ENCODE data around the gene FAM209B.
A peak's percentile ranks its signal among the peaks of the same experiment; 100 is the strongest.
"Not testable (repeated sequence)": the region's sequence is repeated elsewhere in the genome, so short reads cannot be mapped to it uniquely, and the experiment has no call there.

FAM209B gene

DNA sequence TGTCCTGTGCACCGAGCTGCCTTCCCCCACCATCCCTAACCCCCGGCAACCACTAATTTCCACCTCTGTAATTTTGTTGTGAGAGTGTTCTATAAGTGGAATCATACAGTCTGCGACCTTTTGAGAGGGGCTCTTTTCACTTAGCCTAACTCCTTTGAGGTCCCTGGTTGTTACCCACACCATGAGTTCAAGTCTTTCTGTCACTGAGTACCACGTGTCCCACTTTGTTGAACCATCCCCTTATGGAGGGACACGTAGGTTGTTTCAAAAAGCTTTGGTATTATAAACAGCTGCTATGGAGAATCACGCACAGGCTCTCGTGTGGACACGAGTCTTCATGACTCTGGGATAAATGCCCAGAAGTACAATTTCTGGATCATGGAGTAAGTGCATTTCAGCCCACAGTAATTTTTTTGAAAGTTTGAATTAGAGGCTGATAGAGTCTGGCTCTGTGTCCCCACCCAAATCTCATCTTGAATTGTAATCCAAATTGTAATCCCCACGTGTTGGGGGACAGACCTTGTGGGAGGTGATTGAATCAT, 9.5 kb downstream of the FAM209B start:
- DNase-seq: no peak

DNA sequence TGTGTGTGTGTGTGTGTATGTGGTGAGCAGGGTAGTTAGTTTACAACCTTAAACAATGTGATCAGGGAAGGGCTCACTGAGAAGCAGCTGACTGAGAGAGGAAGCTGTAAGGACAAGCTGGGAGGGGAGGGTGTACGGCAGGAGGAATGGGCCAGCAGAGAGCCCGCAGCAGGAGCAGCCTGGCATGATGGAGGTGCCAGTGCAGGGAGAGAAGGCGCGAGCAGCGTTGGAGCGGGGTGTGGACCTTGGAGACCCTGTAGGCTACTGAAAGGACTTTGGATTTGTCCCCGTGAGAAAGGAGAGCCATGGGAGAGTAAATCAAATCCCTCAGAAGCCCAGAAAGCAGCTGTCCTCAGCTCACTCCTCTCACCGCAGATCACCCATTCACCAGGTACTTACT, 18.5 kb downstream of the FAM209B start:
- DNase-seq: no peak

DNA sequence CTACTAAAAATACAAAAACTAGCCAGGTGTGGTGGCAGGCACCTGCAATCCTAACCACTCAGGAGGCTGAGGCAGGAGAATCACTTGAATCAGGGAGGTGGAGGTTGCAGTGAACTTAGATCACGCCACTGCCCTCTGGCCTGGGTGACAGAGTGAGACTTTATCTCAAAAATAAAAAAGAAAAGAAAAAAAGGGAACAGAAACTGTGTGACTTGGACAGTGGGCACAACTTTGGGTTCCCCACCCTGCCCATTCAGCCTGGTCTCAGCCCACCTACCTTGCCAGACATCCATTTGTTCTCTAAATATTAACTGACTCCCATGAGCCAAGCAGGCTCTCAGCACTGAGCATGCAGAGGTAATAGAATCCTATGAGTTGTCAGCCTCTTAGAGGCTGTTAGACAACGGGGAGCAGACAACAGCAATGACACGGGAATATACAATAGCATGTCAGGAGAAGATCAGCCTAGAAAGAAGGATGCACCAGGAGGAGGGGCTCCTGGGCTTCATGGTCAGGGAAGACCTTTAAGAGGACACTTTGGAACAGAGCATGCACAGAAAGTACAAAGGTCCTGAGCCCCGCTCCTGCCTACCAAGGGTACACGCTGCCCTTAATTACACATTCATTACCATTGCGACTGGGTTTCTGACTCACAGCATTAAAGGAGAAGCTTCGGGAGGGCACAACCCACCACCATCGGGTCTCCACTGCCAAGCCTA, 20.0 kb downstream of the FAM209B start:
- no peak for DNase-seq

DNA sequence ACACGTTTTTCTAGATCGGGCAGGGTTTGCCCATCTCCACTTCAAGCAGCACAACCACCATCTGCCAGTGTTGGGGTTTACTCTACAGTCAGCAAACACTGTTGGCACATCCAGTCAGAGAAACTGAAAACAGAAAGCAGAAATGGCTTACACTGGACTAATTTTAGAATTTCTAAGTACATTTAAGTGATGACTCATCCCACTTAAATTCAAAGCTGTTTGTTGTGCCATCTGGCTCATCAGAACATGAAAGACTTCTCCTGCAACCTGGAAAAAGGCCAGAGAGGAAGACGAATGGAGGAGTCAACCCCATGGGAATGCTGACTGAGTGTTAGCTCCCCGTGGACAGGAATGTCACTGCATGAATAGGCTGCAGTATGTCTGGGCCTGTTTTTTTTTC, 21.8 kb downstream of the FAM209B start:
- peak; percentile 10 for DNase-seq

DNA sequence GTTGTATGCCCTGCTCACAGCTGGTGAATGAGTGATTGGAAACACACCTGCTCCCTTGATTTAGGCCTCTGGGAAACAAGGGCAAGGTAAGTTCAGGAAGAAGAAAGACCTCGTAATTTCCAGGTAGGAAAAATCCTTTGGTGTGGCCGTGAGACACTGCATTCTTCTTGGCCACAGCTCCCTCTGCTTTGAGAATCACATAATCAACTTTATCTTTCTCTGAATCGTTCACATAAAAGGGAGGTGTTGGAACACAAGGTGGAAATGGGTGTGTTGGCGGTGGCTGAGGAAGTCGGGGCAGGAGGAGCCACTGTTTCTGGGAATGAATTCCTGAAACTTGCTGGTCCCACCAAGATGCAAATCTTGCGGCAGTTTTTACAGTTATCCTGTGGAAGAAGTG, 25.9 kb downstream of the FAM209B start:
- no peak for DNase-seq

DNA sequence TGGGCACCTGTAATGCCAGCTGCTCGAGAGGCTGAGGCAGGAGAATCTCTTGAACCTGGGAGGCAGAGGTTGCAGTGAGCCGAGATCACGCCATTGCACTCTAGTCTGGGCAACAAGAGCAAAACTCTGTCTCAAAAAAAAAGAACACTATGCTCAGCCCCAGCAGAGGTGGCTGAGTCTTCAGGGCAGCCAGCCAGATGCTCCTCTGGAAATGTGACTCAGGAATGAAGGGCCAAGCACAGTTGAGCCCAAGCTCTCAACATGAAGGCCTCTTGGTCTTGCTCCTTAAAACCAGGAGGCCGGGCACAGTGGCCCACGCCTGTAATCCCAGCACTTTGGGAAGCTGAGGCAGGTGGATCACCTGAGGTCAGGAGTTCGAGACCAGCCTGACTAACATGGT, 31.5 kb downstream of the FAM209B start:
- DNase-seq: not testable (repeated sequence)

DNA sequence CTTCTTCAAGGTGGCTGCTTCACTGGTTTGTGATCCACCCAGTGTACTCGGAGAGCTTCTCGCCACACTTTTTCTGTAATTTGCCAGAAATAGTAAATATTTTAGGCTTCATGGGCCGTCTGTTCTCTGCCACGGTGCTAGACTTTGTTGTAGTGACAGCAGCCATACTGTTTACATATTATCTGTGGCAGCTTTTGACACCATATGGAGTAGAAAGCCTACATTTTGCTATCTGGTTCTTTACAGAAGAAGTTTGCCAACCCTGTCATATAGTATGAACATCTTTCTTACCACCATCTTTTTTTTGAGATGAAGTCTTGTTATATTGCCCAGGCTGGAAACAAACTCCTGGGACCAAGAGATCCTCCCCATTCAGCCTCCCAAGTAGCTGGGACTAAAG, 32.5 kb downstream of the FAM209B start:
- no peak for DNase-seq

DNA sequence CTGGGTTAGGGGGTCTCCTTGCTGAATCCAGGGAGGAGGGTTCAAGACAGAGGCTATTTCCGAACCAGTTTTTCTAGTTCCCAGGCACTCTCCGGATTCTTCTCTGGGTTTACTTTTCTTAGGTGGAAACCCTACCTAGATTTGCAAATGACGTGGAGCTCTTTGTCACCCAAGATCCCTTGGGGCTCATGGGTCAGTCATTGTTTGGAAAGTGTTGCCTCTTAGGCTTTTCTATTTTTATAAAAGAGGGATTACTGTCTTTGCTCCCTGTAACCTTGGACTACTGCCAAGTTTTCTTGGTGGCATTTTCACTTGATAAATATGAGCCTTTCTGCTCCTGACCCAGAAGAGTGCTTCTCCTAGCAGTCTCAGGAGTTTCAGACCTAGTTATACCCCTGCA, 33.6 kb downstream of the FAM209B start:
- DNase-seq: no peak

DNA sequence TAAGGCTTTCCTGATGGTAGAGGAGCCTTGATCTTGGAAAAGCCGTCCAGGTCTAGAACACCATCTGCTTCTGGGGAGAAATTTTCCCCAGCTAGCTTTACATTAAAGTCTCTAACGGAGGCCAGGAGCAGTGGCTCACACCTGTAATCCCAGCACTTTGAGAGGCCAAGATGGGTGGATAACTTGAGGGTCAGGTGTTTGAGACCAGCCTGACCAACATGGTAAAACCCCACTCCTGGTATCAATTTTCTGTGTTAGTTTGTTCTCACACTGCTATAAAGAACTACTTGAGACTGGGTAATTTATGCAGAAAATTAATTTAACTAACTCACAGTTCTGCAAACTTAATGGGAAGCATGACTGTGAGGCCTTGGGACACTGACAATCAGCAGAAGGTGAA, 37.8 kb downstream of the FAM209B start:
- DNase-seq: no peak

DNA sequence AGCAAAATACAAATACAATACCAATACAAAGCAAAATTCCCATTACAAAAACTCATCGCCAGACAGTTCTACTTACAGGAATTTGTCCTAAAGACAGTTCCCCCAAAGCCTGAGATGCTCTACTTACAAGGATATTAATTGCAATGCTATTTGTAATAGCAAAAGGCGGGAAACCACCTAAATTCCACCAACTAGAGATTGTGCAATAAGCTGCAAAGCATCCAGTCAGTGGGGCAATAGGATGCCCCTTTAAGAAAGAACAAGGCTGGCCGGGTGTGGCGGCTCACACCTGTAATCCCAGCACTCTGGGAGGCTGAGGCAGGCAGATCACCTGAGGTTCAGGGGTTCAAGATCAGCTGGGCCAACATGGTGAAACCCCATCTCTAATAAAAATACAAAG, 39.1 kb downstream of the FAM209B start:
- no peak for DNase-seq

DNA sequence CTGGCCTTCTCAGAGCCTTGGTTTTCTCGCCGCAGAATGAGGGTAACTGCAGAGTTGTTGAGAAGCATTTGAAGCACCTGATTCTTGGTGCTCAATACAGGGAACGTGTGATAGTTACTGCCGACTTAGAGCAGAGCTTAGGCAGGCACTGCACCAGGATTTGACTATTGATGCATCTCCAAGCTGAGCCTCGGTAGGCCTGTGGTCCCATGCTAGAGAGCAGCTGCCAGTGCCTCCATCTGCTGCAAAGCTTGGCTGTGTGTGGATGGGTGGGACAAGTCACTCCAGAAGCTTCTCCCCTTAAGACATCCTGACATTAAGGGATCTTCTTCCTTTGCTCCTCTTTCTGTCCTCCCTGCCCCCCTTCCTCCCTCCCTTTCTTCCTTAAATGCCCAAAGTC, 40.9 kb downstream of the FAM209B start:
- DNase-seq: no peak

DNA sequence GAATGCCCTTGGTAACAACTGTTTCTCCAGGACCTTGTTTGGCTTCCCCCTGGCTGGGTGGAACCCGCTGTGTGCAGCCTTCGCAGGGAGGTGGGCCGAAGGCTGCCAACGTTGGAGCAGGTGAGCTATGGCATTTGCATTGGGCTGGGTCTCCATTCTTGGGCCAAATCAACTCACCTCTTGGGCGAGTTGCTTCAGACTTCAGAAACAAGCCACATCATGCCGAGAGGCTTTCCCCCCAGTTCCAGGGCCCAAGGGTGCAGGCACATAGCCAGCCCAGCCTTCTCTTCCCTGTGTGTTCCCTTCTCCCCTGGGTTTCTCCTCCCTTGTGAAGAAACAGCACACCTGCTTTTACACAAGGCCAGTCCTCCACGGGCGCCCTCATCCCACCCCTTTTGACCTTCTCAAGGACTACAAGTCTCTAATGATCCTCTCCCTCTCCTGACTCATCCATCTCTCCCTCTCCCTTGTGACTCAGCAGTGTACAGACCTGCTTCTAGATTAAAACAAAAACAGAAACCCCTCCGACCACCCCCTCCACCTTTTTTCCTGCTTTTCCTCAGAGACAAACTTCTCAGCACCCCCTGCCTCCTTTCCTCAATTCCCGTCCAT, 41.6 kb downstream of the FAM209B start:
- no peak for DNase-seq

DNA sequence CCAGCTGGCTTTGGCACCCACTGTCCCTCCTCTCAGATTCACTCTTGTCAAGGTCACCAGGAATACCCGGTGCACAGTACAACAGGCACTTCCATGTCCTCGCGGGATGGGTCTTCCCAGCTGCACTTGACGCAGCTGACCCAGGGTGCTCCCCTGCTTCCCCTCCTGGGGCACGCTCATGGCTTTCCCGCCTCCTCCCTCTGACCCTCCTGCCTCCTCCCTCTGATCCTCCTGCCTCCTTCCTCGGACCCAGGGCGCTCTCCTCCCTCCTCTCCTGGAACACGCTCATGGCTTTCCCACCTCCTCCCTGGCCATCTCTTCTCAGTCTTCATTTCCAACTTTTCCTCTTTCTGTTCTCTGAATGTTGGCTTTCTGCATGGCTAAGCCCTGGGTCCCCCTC, 42.1 kb downstream of the FAM209B start:
- DNase-seq: no peak

DNA sequence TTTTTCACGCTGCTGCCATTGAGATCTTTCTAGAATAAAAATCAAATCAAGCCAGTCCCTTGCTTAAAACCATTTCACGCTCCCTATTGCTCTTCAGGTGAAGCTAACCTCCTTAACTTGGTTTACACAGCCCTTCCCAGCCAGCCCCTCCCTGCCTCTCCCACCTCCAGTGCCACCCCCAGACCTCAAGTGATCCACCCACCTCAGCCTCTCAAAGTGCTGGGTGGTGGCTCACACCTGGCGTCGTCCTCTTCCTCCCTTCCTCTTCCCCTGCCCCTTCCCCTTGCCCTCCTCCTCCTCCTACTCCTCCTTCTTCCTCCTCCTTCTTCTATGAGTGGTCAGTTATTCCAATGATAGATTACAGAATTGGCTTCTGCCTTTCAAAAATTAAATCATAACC, 42.9 kb downstream of the FAM209B start:
- no peak for DNase-seq

DNA sequence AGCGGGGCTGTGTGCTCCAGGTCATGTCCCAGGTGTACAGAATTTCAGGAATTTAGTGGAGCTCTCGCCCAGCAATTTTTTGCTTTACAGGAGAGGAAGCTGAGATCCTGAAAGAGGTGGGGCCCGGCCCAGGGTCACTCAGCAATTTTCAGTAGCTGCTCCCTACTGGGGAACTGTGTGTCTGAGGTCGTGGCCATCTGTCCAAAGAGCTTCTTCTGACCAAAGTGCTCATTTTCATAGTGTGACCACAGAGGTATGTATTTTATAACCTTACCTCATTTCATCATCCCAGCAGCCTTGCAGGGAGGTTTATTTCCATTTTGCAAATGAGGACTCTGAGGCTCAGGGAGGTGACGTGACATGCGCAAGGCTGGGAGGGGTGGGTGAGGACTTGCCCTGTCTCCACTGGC, 46.3 kb downstream of the FAM209B start:
- no peak for DNase-seq

DNA sequence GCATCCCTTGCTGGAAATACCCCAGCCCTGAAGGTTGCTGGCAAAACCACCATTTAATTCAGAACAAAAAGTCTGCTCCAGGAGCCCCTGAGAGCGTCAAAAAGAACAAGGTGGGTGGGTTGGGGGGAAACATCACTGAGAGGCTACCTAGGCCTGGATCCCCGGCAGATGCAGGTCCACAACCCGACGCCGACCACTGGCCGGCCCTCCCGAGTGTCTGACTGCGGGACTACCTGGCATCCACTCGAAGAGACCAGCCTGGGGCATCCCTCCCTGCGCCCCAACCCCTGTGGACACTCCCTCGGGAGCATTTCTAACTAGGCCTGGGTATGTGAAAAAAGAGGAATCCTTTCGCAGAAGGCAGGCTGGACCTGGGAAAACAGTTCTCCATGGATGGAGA, 47.2 kb downstream of the FAM209B start:
- no peak for DNase-seq

DNA sequence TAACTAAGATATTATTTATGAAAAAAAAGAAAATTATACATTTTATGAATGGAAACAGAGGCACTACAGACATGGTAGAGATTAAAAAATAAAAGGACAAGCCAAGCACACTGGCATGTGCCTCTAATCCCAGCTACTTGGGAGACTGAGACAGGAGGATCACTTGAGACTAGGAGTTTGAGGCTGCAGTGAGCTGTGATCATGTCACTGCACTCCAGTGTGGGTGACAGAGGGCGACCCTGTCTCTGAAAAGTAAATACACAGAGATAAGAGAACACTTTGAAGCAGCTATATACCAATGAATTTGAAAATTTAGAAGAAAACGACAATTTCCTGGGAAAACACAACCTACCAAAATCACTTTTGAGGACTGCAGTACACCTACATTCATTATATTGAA, 48.7 kb downstream of the FAM209B start:
- DNase-seq: no peak

DNA sequence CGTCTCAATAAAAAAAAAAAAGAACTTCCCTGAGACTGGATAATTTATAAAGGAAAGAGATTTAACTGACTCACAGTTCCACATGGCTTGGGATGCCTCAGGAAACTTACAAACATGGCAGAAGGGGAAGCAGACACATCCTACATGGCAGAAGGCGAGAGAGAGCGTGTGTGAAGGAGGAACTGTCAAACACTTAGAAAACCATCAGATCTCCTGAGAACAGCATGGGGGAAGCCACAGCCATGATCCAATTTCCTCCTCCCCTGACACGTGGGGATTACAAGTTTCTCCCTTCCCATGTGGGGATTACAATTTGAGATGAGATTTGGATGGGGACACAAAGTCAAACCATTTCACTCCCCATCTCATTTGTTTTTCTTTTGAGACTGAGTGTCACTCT, 49.5 kb downstream of the FAM209B start:
- no peak for DNase-seq

DNA sequence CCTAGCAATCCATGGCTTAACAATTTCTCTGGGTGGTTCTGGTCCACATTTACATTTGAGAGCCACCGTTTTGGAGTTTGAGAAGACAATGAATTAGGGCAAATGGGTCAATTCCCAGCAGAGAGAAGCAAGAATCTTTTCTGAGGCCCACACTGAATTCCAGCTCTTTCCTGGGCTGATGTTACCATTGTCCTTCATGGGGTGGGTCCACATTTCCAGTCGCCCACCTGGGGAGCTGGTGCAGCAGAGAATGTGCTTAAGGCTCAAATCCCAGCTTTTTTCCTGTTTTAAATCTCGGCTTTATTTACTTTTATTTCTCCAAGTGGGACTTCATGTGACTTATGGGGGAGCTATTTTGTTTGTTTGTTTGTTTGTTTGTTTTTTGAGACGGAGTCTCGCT, 51.9 kb downstream of the FAM209B start:
- DNase-seq: no peak
